Suprapubic skin (tissue), 3 donors: ENCODE measurements around the gene MTARC2.

Experiments
- CTCF ChIP-seq, 2 donors: fragments of 200-600 bp in 1 of 2; fragments of 450-650 bp in 1 of 2; sonication (generic) in 1 of 2; IDR thresholded peaks; one replicate each; pipeline ENCODE4 v1.5.1; 2016 to 2019; ENCODE audit warnings: antibody characterized with exemption in 2 of 2, mild to moderate bottlenecking in 1 of 2, moderate library complexity in 1 of 2
- EP300 ChIP-seq: sonication (generic); formaldehyde crosslinking; IDR thresholded peaks from one replicate; pipeline ENCODE4 v1.6.1; 2017; ENCODE audit warnings: antibody characterized with exemption

GRCh38 chr1:220828950-220829586 lies 80.9 kb downstream of the MTARC2 start:
- no peak for TF ChIP-seq EP300
- TF ChIP-seq CTCF (IDR thresholded peaks at IDR 0.05), result no peak
